Astrocyte (in vitro differentiated cells and primary cell): ENCODE data around the gene SVOPL. TPM values are rescaled to one million over a fixed set of nuclear protein-coding genes. Genes with fewer than 3 reads are reported as not detected.

Source experiments
- DNase-seq: peaks from one replicate; pipeline ENCODE4 v3.0.0-alpha.2; 2010; ENCODE audit warnings: low read depth
- FAIRE-seq: peaks from 2 replicates; lab custom pipeline; 2011; peaks lifted over from hg19 to GRCh38; lab: Jason Lieb, UNC
- H2AFZ ChIP-seq: 2 replicates; pipeline ENCODE4 v1.6.0; 2012; ENCODE audit warnings: low read depth, low read length, inconsistent platforms
- H3K27ac ChIP-seq: 2 replicates; pipeline ENCODE4 v1.5.1; 2011; ENCODE audit warnings: low read depth, low read length, inconsistent platforms
- H3K27me3 ChIP-seq: 2 replicates; pipeline ENCODE4 v1.6.0; 2011; ENCODE audit warnings: low read length, inconsistent platforms; ENCODE audit not compliant: insufficient read depth
- H3K36me3 ChIP-seq: 2 replicates; pipeline ENCODE4 v1.5.1; 2011; ENCODE audit warnings: low read length, inconsistent platforms; ENCODE audit not compliant: insufficient read depth
- H3K4me1 ChIP-seq: 2 replicates; pipeline ENCODE4 v1.5.1; 2011; ENCODE audit warnings: low read length, inconsistent platforms; ENCODE audit not compliant: insufficient read depth
- H3K4me2 ChIP-seq: 2 replicates; pipeline ENCODE4 v1.6.0; 2012; ENCODE audit warnings: low read length, inconsistent platforms
- H3K4me3 ChIP-seq: 2 replicates; pipeline ENCODE4 v1.5.1; 2011; ENCODE audit warnings: low read depth, mild to moderate bottlenecking, low read length, inconsistent platforms; ENCODE audit not compliant: insufficient read depth
- H3K79me2 ChIP-seq: 2 replicates; pipeline ENCODE4 v1.6.0; 2012; ENCODE audit warnings: mild to moderate bottlenecking, low read length, inconsistent platforms; ENCODE audit not compliant: insufficient read depth
- H3K9ac ChIP-seq: 2 replicates; pipeline ENCODE4 v1.6.0; 2012; ENCODE audit warnings: mild to moderate bottlenecking, low read length, inconsistent platforms
- H3K9me3 ChIP-seq: 2 replicates; pipeline ENCODE4 v1.5.1; 2012; ENCODE audit warnings: low read depth, mild to moderate bottlenecking, low read length, inconsistent platforms; ENCODE audit not compliant: insufficient read depth
- H4K20me1 ChIP-seq: 2 replicates; pipeline ENCODE4 v1.6.0; 2012; ENCODE audit warnings: low read length, inconsistent platforms; ENCODE audit not compliant: insufficient read depth
- H3K27ac Mint-ChIP-seq: one replicate; pipeline ENCODE4 v1.8.0; 2021; ENCODE audit warnings: mild to moderate bottlenecking, mixed read lengths; ENCODE audit not compliant: unreplicated experiment
- H3K27me3 Mint-ChIP-seq: one replicate; pipeline ENCODE4 v1.8.0; 2021; ENCODE audit warnings: low read depth, mixed read lengths; ENCODE audit not compliant: unreplicated experiment
- H3K36me3 Mint-ChIP-seq: one replicate; pipeline ENCODE4 v1.8.0; 2021; ENCODE audit warnings: low read depth, mixed read lengths; ENCODE audit not compliant: unreplicated experiment
- H3K4me1 Mint-ChIP-seq: one replicate; pipeline ENCODE4 v1.8.0; 2021; ENCODE audit warnings: low read depth, mixed read lengths; ENCODE audit not compliant: unreplicated experiment
- H3K4me3 Mint-ChIP-seq: one replicate; pipeline ENCODE4 v1.8.0; 2021; ENCODE audit warnings: mild to moderate bottlenecking, moderate library complexity, mixed read lengths; ENCODE audit not compliant: unreplicated experiment
- H3K9me3 Mint-ChIP-seq: one replicate; pipeline ENCODE4 v1.8.0; 2021; ENCODE audit warnings: mild to moderate bottlenecking, mixed read lengths; ENCODE audit not compliant: unreplicated experiment
- CTCF ChIP-seq: IDR thresholded peaks from 2 replicates; pipeline ENCODE4 v1.5.1; 2011; ENCODE audit warnings: low read depth, mild to moderate bottlenecking, inconsistent platforms, low read length, moderate library complexity; ENCODE audit not compliant: insufficient read depth
- EZH2 ChIP-seq: IDR thresholded peaks from 2 replicates; pipeline ENCODE4 v1.6.1; 2012; ENCODE audit warnings: mild to moderate bottlenecking, low read length, inconsistent platforms; ENCODE audit not compliant: insufficient read depth
- total RNA-seq: library from RNA; stranded (reverse); gene quantifications from 2 replicates; pipeline ENCODE4 v1.2.1, GENCODE V29; 2021

Gene SVOPL
- total RNA-seq, 1 donor from 2014 or later, result 0.34 TPM

GRCh38 chr7:138590154-138590553 is 111.0 kb downstream of the SVOPL start:
- Histone ChIP-seq H3K27ac (no peak overlapping the region), H3K4me3 (no peak overlapping the region), H2AFZ (no peak overlapping the region), H3K79me2 (no peaks in the 10 kb centered on the region), H3K4me1 (no peaks in the 10 kb centered on the region), H3K9me3 (no peaks in the 10 kb centered on the region), H4K20me1 (no peaks in the 10 kb centered on the region), H3K27me3 (no peaks in the 10 kb centered on the region), H3K9ac (no peak overlapping the region), H3K36me3 (peaks cover 10% of the 10 kb centered on the region), H3K4me2 (no peak overlapping the region)
- peaks cover 2% of the 10 kb centered on the region for H3K4me1 Mint-ChIP-seq
- FAIRE-seq, result no peak
- no peak overlapping the region for H3K27ac Mint-ChIP-seq
- no peak for DNase-seq
- H3K27me3 Mint-ChIP-seq, result no peaks in the 10 kb centered on the region
- no peak for TF ChIP-seq EZH2
- no peak for TF ChIP-seq CTCF
- H3K4me3 Mint-ChIP-seq, result no peak overlapping the region
- peaks cover 8% of the 10 kb centered on the region for H3K36me3 Mint-ChIP-seq
- no peaks in the 10 kb centered on the region for H3K9me3 Mint-ChIP-seq

- TF ChIP-seq EZH2, result no peak
- Histone ChIP-seq H4K20me1 (no peaks in the 10 kb centered on the region), H3K4me2 (no peak overlapping the region), H3K9ac (no peak overlapping the region), H3K9me3 (no peaks in the 10 kb centered on the region), H3K4me1 (no peaks in the 10 kb centered on the region), H2AFZ (no peak overlapping the region), H3K36me3 (peaks cover 12% of the 10 kb centered on the region), H3K4me3 (no peak overlapping the region), H3K27ac (no peak overlapping the region), H3K27me3 (no peaks in the 10 kb centered on the region), H3K79me2 (no peaks in the 10 kb centered on the region)
- Mint-ChIP-seq H3K4me1 (peaks cover 12% of the 10 kb centered on the region), H3K27me3 (no peaks in the 10 kb centered on the region), H3K27ac (no peak overlapping the region), H3K4me3 (no peak overlapping the region), H3K9me3 (no peaks in the 10 kb centered on the region), H3K36me3 (peaks cover 8% of the 10 kb centered on the region)
- DNase-seq (no peak), FAIRE-seq (no peak)
These were observed 112.2 kb downstream of the SVOPL start for GRCh38 chr7:138588986-138589385.

- no peaks in the 10 kb centered on the region for H4K20me1 ChIP-seq
- H2AFZ ChIP-seq, result no peak overlapping the region
- no peak overlapping the region for H3K4me3 ChIP-seq
- peaks cover 18% of the 10 kb centered on the region for H3K36me3 ChIP-seq
- H3K79me2 ChIP-seq, result no peaks in the 10 kb centered on the region
- peaks cover 8% of the 10 kb centered on the region for H3K36me3 Mint-ChIP-seq
- H3K4me1 Mint-ChIP-seq, result peaks cover 12% of the 10 kb centered on the region
- no peak overlapping the region for H3K4me2 ChIP-seq
- no peak overlapping the region for H3K4me3 Mint-ChIP-seq
- H3K9me3 ChIP-seq, result no peaks in the 10 kb centered on the region
- DNase-seq, result no peak
- H3K4me1 ChIP-seq, result no peaks in the 10 kb centered on the region
- no peak for FAIRE-seq
- H3K27ac ChIP-seq, result no peak overlapping the region
- H3K27me3 Mint-ChIP-seq, result no peaks in the 10 kb centered on the region
- no peaks in the 10 kb centered on the region for H3K27me3 ChIP-seq
- H3K9ac ChIP-seq, result no peak overlapping the region
- no peaks in the 10 kb centered on the region for H3K9me3 Mint-ChIP-seq
- TF ChIP-seq EZH2 (no peak), CTCF (no peak)
- no peak overlapping the region for H3K27ac Mint-ChIP-seq
These were observed 113.7 kb downstream of the SVOPL start for GRCh38 chr7:138587485-138587884.
